Astrocyte (in vitro differentiated cells and primary cell): ENCODE measurements around the gene SLC35B2. TPM values are rescaled to one million over a fixed set of nuclear protein-coding genes. Genes with fewer than 3 reads are reported as not detected.

Source experiments
- DNase-seq: peaks from one replicate; pipeline ENCODE4 v3.0.0-alpha.2; 2010; ENCODE audit warnings: low read depth
- FAIRE-seq: peaks from 2 replicates; lab custom pipeline; 2011; peaks lifted over from hg19 to GRCh38; lab: Jason Lieb, UNC
- H2AFZ ChIP-seq: 2 replicates; pipeline ENCODE4 v1.6.0; 2012; ENCODE audit warnings: low read depth, low read length, inconsistent platforms
- H3K27ac ChIP-seq: 2 replicates; pipeline ENCODE4 v1.5.1; 2011; ENCODE audit warnings: low read depth, low read length, inconsistent platforms
- H3K27me3 ChIP-seq: 2 replicates; pipeline ENCODE4 v1.6.0; 2011; ENCODE audit warnings: low read length, inconsistent platforms; ENCODE audit not compliant: insufficient read depth
- H3K36me3 ChIP-seq: 2 replicates; pipeline ENCODE4 v1.5.1; 2011; ENCODE audit warnings: low read length, inconsistent platforms; ENCODE audit not compliant: insufficient read depth
- H3K4me1 ChIP-seq: 2 replicates; pipeline ENCODE4 v1.5.1; 2011; ENCODE audit warnings: low read length, inconsistent platforms; ENCODE audit not compliant: insufficient read depth
- H3K4me2 ChIP-seq: 2 replicates; pipeline ENCODE4 v1.6.0; 2012; ENCODE audit warnings: low read length, inconsistent platforms
- H3K4me3 ChIP-seq: 2 replicates; pipeline ENCODE4 v1.5.1; 2011; ENCODE audit warnings: low read depth, mild to moderate bottlenecking, low read length, inconsistent platforms; ENCODE audit not compliant: insufficient read depth
- H3K79me2 ChIP-seq: 2 replicates; pipeline ENCODE4 v1.6.0; 2012; ENCODE audit warnings: mild to moderate bottlenecking, low read length, inconsistent platforms; ENCODE audit not compliant: insufficient read depth
- H3K9ac ChIP-seq: 2 replicates; pipeline ENCODE4 v1.6.0; 2012; ENCODE audit warnings: mild to moderate bottlenecking, low read length, inconsistent platforms
- H3K9me3 ChIP-seq: 2 replicates; pipeline ENCODE4 v1.5.1; 2012; ENCODE audit warnings: low read depth, mild to moderate bottlenecking, low read length, inconsistent platforms; ENCODE audit not compliant: insufficient read depth
- H4K20me1 ChIP-seq: 2 replicates; pipeline ENCODE4 v1.6.0; 2012; ENCODE audit warnings: low read length, inconsistent platforms; ENCODE audit not compliant: insufficient read depth
- H3K27ac Mint-ChIP-seq: one replicate; pipeline ENCODE4 v1.8.0; 2021; ENCODE audit warnings: mild to moderate bottlenecking, mixed read lengths; ENCODE audit not compliant: unreplicated experiment
- H3K27me3 Mint-ChIP-seq: one replicate; pipeline ENCODE4 v1.8.0; 2021; ENCODE audit warnings: low read depth, mixed read lengths; ENCODE audit not compliant: unreplicated experiment
- H3K36me3 Mint-ChIP-seq: one replicate; pipeline ENCODE4 v1.8.0; 2021; ENCODE audit warnings: low read depth, mixed read lengths; ENCODE audit not compliant: unreplicated experiment
- H3K4me1 Mint-ChIP-seq: one replicate; pipeline ENCODE4 v1.8.0; 2021; ENCODE audit warnings: low read depth, mixed read lengths; ENCODE audit not compliant: unreplicated experiment
- H3K4me3 Mint-ChIP-seq: one replicate; pipeline ENCODE4 v1.8.0; 2021; ENCODE audit warnings: mild to moderate bottlenecking, moderate library complexity, mixed read lengths; ENCODE audit not compliant: unreplicated experiment
- H3K9me3 Mint-ChIP-seq: one replicate; pipeline ENCODE4 v1.8.0; 2021; ENCODE audit warnings: mild to moderate bottlenecking, mixed read lengths; ENCODE audit not compliant: unreplicated experiment
- EZH2 ChIP-seq: IDR thresholded peaks from 2 replicates; pipeline ENCODE4 v1.6.1; 2012; ENCODE audit warnings: mild to moderate bottlenecking, low read length, inconsistent platforms; ENCODE audit not compliant: insufficient read depth
- total RNA-seq: library from RNA; stranded (reverse); gene quantifications from 2 replicates; pipeline ENCODE4 v1.2.1, GENCODE V29; 2021
- TF ChIP-seq, protein P1 (sequence below): IDR thresholded peaks from 2 replicates; pipeline ENCODE4 v1.5.1; 2011; ENCODE audit warnings: low read depth, mild to moderate bottlenecking, inconsistent platforms, low read length, moderate library complexity; ENCODE audit not compliant: insufficient read depth

The SLC35B2 gene
- total RNA-seq, 1 donor from 2014 or later, result 61.8 TPM

DNA sequence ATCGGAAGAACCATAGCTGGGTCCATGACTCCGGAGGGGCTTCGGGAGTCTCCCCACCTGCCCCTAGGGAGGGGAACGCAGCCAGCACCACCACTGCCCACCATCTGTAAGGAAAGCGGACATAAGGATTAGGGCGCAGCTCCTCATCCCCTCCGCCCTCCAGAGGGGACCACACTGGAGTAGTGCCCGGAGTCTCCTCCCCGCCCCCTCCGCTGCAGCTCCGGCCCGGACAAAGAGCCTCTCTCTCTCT lies 628 bp downstream of the SLC35B2 start:
- peaks cover 52% of the 10 kb centered on the region for H4K20me1 ChIP-seq
- Mint-ChIP-seq H3K27me3 (no peaks in the 10 kb centered on the region), H3K9me3 (no peaks in the 10 kb centered on the region), H3K27ac (peak overlapping the region; percentile 45), H3K36me3 (peaks cover 14% of the 10 kb centered on the region), H3K4me1 (peaks cover 37% of the 10 kb centered on the region), H3K4me3 (peak overlapping the region; percentile 93)
- no peak for TF ChIP-seq EZH2
- TF ChIP-seq, protein P1, sequence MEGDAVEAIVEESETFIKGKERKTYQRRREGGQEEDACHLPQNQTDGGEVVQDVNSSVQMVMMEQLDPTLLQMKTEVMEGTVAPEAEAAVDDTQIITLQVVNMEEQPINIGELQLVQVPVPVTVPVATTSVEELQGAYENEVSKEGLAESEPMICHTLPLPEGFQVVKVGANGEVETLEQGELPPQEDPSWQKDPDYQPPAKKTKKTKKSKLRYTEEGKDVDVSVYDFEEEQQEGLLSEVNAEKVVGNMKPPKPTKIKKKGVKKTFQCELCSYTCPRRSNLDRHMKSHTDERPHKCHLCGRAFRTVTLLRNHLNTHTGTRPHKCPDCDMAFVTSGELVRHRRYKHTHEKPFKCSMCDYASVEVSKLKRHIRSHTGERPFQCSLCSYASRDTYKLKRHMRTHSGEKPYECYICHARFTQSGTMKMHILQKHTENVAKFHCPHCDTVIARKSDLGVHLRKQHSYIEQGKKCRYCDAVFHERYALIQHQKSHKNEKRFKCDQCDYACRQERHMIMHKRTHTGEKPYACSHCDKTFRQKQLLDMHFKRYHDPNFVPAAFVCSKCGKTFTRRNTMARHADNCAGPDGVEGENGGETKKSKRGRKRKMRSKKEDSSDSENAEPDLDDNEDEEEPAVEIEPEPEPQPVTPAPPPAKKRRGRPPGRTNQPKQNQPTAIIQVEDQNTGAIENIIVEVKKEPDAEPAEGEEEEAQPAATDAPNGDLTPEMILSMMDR, result no peak
- H3K4me1 ChIP-seq, result peaks cover 17% of the 10 kb centered on the region
- peak overlapping the region; percentile 85 for H3K4me3 ChIP-seq
- DNase-seq, result no peak
- peak overlapping the region; percentile 68 for H3K27ac ChIP-seq
- H2AFZ ChIP-seq, result peak overlapping the region; percentile 67
- peaks cover 27% of the 10 kb centered on the region for H3K36me3 ChIP-seq
- H3K9ac ChIP-seq, result peak overlapping the region; percentile 90
- H3K9me3 ChIP-seq, result no peaks in the 10 kb centered on the region
- H3K27me3 ChIP-seq, result no peaks in the 10 kb centered on the region
- H3K4me2 ChIP-seq, result peak overlapping the region; percentile 100
- H3K79me2 ChIP-seq, result peaks cover 51% of the 10 kb centered on the region
- no peak for FAIRE-seq

DNA sequence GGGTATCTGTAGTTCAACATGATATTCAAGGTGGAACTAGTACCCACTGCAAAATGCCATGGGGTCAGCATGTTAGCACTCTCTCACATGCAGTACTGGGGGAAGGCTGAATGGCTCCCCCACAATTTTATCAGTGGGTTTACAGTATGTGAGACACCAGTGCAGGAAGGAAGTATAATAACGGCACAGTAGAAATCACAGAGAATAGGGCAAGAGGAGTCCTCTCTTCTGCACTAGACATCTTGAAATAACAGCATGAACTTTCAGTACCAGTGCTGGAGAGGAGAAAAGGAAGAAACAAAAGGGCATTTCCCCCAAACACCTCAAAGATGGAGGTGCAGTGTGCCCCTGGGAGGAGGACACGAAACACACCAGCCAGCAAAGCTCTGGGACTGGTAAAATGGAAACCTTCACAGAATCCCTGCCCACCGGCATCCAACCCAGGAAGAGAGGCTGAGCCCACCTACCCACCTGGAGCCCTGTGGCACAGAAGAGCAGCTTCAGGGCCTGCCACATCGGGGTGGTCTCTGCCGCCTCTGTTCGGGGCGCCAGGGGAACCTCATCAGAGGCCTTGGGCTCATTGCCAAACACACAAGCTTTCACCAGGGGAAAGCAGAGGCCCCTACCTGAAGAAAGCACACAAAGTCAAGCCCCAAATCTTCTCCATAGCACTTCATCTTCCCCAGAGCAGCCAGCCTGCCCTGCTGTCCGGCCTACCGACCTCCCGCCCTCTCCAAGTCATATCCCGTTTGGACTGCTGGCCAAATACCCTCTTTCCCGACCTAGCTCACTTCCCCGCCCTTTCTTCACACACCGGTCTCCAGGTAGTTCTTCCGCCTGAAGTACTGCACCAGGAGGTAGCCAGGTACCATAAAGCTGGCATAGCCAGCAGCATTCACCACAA lies 1.2 kb downstream of the SLC35B2 start:
- Histone ChIP-seq H3K79me2 (peaks cover 57% of the 10 kb centered on the region), H3K4me3 (peak overlapping the region; percentile 85), H2AFZ (no peak overlapping the region), H3K36me3 (peaks cover 32% of the 10 kb centered on the region), H3K27ac (peak overlapping the region; percentile 68), H4K20me1 (peaks cover 58% of the 10 kb centered on the region), H3K9me3 (no peaks in the 10 kb centered on the region), H3K27me3 (no peaks in the 10 kb centered on the region), H3K4me2 (peak overlapping the region; percentile 100), H3K4me1 (peaks cover 17% of the 10 kb centered on the region), H3K9ac (peak overlapping the region; percentile 90)
- FAIRE-seq, result no peak
- H3K36me3 Mint-ChIP-seq, result peaks cover 19% of the 10 kb centered on the region
- H3K4me1 Mint-ChIP-seq, result peaks cover 41% of the 10 kb centered on the region
- peak overlapping the region; percentile 45 for H3K27ac Mint-ChIP-seq
- H3K4me3 Mint-ChIP-seq, result peak overlapping the region; percentile 93
- no peaks in the 10 kb centered on the region for H3K9me3 Mint-ChIP-seq
- TF ChIP-seq, protein P1, result no peak
- no peak for TF ChIP-seq EZH2
- no peak for DNase-seq
- no peaks in the 10 kb centered on the region for H3K27me3 Mint-ChIP-seq
